Frontal cortex (tissue), 4 donors: ENCODE results near the gene CCDC187. TPM values are rescaled to one million over a fixed set of nuclear protein-coding genes. Genes with fewer than 3 reads are reported as not detected.

Experiments used
- DNase-seq, 2 donors: peaks; one replicate each; pipeline ENCODE4 v3.0.0; 2012; ENCODE audit warnings: low spot score in 2 of 2
- FAIRE-seq: peaks from 2 replicates; lab custom pipeline; 2012; peaks lifted over from hg19 to GRCh38; lab: Jason Lieb, UNC
- total RNA-seq: library from RNA; depleted of rRNA; stranded (reverse); fragments of >200 nt; gene quantifications from one replicate; pipeline ENCODE4 v1.2.3, GENCODE V29; 2014
- donor health status: control.
- donor health status: control.
- donor health status: control.

Gene CCDC187
- total RNA-seq, 1 donor from 2014 or later: 0.41 TPM

DNA sequence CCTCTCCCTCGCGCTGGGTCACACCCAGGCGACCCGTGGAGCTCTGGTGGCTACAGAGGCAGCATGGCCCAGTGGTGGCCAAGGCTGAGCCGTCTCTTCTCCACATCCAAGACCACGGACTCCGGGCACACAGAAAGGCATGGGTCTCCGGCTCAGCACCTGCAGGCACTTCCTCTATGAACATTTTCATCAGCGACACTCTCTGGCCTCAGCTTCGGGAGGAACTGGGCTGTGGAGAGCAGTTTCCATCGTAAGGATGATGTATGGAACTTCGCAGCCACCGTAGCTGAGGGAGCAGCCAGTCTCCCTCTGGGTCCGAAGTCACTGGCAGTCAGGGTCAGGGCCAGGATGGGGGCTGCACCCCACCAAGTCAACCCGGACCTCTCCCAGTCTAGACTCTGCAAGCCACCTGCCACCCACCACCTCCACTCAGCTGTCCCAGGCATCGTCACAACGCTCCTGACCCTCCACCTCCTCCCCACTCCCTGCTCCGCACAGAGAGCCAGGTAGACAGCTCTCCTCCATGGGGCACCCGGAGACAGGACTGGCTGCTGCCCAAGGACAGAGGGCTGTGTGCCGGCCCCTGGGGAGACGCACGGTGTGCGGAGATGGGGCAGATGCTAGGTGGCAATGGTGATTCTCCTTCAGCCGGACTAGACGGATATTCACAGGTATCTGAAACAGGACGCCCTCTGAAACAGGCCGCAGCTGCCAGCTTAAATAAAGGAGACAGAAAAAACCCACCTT lies 68.0 kb downstream of the CCDC187 start:
- no peak for FAIRE-seq
- DNase-seq: no peak

DNA sequence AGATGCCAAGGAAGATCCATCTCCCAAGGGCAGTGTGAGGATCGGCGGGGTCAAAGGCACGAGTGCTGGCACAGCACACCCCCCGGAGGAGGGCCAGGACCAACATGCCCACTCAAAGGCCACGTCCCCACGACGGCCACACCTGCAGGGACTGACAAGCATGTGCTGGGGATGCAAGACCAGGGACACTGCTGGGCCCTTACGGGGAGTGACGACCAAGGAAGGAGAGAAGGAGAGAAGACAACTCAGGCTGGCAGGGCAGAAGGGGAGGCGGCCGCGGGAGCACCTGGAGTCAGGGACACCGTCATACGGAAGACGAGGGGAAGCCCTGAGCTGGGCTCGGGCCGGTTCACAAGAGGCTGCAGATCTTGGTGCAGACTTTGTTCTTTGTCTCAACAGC lies 68.7 kb downstream of the CCDC187 start:
- no peak for FAIRE-seq
- DNase-seq: no peak

DNA sequence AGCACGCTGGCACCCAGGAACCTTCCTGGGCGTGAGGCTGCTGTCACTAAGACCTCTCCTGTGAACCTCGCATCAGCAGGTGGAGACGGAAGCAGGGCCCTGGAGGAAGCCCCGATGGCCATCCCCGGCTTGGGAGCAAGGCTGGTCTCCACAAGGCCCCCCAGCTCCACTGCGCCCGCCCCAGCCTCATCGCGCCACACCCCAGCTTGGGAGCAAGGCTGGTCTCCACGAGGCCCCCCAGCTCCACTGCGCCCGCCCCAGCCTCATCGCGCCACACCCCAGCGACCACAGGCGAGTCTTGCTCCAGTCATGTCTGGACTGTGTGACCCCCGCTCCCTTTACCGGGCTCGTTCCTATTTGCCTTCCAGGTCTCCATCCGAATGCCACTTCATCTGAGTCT lies 69.3 kb downstream of the CCDC187 start:
- no peak for DNase-seq
- FAIRE-seq: no peak

DNA sequence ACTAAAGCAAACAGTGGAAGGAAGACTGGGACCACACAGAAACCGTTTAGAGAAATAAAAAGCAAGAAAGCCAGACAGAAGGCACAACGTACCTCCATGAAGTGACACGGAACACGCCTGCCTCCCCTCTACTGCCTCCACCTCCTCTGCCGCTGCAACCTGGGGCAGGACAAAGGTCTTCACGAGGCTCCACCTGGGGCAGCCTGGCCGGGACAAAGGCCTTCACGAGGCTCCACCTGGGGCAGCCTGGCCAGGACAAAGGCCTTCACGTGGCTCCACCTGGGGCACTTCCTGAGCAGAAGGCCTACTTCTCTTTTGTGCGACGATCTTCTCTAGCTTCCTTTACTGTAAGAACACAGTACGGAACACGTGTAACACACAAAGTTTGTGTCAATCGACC lies 70.0 kb downstream of the CCDC187 start:
- FAIRE-seq: no peak
- DNase-seq: no peak

DNA sequence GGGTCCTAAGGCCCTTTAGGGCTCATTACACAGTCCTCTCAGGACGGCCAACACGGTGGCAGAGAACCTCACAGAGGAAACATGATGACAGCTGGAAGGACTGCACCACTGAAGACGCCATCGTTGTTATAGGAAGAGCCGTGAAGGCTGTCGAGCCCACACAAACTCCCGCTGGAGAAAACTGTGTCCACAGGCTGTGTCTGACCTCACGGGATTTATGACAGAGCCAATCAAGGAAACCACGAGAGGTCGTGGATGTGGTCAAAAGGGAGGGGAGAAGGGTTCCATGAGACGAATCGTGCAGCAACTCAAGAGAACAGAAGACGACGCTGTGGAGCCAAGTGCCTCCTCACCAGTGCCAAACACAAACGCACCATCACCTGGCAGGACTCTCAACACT lies 70.5 kb downstream of the CCDC187 start:
- FAIRE-seq: no peak
- no peak for DNase-seq

DNA sequence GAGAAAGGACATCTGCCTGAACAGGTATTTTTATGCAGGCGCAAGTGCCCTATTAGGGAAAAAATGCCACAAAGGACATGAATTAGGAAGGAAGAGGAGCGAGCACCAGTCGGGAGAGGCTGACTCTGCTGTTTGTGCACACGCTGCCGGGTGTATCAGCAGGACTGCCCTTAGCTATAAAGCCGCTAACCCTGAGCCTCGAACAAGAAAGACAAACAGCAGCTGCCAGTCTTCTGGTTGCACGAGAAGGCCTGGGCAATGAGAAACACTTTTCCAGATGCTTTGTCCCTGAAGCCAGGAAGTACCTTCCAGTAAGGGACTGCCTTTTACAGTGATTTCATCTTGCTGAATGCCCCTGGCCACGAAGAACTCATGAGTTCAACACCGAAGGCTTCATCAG lies 70.9 kb downstream of the CCDC187 start:
- DNase-seq (no peak), FAIRE-seq (no peak)

DNA sequence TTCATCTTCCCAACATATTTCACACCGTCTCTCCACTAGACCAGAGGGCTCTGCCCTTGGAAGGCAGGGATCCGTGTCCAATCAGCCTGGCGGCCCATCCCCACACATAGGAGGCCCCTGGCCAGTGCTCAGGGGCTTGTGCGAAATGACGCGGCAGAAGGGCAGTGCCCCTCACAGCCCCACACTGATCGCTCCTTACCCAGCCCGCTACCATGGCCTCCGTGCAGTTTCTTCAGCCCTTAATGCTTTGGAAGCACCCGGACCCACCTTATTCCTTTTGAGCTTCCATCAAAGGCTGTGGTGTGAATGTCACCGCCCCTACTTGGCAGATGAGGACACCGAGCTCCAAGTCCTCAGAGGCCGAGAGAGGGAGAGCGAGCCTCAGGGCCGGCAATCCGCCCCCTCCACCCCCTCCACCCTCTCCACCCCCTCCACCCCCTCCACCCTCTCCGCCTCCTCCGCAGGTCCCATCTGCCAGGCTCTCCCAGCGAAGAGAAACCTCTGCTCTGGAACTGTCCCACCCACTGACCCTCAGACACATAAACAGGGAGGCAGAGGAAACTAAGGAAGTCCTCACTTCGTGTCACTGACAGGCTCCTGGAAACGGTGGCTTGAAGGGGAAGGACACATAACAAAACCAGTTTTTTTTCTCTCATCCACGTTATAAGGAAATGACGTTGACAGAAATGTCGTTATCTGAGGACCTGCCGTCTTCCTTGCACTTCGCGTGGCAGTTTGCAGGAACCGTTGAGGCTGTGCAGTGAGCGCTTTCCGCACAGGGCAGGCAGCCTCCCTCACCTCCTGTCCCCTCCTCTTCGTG lies 72.2 kb downstream of the CCDC187 start:
- no peak for FAIRE-seq
- DNase-seq: no peak

DNA sequence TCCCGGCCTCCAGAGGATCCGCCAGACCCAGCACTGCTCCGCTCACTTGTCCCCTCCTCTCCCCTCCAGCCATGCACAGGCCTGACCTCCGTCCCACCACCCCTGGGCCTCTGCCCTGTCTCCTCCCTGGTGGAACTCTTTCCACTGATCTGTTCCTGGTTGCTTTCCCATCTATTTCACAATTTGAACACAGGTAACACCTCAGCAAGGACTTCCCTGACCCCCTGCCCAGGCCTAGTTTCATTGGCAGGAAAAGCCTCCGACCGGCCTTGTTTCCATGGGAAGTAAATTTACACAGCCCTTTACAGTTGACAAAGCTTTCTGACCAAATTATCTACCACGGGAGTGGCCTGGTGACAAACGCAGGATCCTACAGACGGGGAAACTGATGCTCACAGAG lies 73.1 kb downstream of the CCDC187 start:
- no peak for FAIRE-seq
- DNase-seq: no peak

DNA sequence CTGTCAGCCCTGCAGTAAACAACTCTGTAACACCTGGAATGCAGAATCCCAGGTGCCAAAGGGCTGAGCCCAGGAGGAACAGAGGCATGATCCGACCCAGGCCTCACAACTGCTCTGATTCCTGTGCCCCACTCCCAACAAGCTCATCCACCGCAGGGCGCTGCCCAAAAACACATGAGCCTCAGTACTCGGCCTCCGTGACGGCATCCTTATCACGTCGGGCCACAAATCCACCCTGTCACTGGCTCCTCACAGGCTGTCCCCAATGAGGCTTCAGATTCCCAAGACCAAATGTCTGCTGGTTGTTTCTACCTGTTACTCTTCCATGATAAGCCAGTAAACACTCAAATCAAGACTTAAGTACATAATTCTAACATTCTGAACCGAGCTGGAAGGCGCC lies 73.5 kb downstream of the CCDC187 start:
- DNase-seq (no peak), FAIRE-seq (no peak)

DNA sequence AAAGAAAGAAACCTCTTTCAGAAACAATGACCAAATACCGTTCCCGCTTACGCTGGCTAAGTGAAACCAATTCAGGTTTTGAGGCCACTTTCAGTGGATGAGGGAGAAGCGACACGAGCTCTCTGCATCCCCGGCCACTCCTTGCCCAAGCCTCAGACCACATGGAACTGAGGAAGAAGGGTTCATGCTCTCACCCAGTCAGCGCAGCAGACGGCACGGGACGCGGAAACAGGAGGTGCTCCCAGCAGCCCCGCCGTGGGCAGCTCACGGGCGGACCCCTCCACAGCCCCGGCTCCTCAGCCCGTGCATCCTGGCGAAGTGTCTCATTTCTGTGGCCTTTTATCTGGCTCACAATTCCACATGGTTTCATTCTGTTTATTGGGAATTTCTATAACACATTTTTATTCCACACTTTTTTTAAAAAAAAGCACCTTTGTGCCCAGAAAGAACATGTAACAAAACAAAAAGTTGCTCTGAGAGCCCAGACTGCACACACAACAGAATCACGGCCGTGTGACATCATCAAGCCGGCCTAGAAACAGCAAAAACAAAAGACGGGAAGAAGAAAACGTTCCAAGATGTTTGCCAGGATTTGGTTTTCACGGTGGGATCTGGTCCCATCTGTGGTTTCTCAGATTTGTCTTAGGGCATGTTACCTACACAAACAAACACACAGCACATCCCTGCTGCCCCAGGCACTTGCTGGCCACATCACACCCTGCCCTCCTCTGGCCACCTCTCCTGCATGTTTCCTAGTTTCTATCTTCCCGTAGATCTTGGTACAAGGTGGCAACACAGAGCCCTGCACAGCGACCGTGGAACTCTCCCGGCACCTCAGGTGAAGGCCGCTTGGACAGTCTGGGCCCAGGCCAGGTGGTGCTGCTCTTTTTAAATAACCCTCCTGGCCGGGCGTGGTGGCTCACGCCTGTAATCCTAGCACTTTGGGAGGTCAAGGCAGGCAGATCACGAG lies 74.5 kb downstream of the CCDC187 start:
- no peak for DNase-seq

DNA sequence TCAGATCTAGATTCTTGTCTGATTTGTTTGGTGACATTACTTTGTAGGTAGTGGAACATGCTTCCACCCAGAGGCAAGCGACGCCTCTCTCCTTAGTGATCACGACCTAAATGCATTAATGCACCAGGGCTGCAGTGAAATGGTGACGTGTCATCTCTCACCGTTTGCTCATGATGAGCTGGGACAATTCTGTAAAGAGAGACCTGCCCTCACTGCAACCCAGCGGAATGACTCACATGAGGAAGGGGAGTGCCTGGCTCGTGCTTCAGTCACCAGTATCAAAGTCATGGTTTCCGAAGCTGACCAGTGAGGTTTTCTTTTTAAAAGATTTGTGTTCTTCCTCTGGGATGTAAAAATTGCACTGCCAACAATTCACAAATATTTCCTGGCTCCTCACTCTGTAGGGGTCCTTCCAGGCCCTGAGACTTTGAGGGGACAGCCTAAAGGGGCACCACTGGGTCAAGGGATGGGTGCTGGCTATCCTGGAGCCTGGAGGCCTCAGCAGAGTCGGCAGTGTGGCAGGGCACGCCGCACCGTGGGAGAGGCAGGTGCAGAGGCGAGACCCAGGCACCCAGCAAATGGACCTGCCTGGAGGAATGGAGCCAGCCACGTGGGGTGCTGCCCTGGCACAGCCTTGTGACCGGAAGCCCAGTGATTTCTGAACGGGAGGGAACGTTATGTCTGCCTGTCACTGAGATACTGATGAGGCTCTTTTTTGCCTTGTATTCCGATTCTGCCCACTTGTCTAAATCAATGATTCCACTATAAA lies 75.6 kb downstream of the CCDC187 start:
- FAIRE-seq (no peak), DNase-seq (no peak)

More for the DNA sequence above, 74.5 kb downstream of the CCDC187 start:
- FAIRE-seq: no peak

DNA sequence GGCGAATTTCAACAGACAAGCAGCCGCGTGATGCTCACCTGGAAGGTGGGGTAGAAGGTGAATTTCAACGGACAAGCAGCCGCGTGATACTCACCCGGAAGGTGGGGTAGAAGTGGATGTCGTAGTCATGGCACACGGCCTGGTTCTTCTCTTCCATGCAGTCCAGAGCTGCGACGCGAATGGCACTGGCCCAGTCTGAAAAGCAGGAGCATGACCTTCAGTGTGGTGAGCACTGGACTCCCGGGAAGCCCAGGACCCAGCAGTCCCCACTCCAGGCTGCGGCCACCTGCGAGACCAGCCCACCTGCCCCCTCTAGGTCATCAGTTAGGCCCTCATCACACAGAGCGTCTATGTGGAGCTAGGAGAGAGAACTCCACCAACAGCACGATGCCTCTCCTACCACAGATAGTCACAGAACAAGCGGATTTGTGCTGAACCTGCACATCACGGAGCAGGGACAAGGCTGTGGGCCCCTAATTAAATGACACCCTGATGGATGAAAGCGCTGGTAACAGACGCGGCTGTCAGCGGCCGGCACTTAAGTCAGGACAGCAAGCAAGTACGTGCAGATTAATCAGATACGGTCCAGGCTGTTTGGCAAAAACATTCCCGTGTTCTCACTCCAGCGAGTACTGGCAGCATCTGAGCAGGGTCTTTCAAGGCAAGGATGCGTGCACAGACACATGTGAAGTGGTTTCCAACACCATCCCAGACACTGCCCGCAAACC lies 77.0 kb downstream of the CCDC187 start:
- DNase-seq: no peak
- FAIRE-seq: no peak

DNA sequence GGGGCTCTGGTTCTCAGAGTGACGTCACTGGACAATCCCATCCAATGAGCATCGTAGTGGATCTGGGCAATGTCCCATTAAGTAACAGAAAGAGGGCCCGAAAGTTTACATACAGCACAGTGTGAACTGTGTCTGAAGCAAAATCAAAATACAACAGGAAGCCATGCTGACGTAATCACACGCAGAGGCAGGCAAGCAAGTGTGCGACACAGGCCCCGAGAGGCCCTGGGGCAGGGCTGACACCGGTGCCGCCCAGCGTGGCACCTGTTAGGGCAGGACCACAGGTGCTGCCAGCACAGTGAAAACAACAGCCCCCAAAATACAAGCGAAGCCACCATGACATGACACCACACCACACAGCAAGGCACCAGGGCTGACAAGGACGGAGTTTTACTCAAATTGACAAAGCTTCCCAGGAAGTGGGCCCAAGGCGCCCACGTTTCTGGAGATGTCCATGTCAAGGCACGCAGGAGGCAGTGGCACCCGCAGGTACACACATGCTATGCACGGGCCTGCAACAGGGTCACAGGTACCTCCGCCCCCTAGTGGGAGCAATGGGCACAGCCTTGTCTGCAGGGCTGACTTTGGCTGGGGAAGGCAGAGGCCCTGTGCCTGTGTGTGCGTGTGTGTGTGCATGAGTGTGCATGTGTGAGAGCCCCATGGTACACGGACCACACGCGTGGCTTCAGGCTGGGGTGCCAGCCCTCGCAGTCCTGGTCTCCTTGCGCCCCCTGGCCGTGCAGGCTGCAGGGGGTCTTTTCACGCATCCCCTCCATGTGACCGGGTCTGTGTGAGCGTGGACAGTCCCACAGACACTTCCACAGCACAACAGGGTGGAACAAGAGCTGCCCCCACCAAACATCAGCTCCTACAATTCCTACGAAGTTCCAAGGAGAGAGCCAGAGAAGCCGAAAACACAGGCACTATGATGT lies 77.9 kb downstream of the CCDC187 start:
- no peak for FAIRE-seq
- no peak for DNase-seq

DNA sequence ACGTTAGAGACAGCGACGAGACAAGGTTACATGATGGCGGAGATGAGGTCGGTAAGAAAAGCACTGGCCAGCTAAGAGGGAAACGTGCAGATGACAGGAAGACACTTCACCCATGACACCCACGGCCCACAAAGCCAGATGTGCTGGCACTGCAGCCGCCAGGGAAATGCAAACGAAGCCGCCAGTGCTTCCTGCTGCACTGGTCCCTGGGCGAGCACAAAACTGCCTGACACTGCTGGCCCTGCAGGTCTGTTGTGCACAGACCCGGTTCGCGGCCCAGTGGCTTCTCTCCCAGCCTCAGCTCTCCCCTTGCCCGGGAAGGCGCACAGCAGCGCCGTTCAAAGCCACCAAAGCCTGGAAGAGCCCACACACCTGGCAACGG lies 78.5 kb downstream of the CCDC187 start:
- FAIRE-seq (no peak), DNase-seq (no peak)

DNA sequence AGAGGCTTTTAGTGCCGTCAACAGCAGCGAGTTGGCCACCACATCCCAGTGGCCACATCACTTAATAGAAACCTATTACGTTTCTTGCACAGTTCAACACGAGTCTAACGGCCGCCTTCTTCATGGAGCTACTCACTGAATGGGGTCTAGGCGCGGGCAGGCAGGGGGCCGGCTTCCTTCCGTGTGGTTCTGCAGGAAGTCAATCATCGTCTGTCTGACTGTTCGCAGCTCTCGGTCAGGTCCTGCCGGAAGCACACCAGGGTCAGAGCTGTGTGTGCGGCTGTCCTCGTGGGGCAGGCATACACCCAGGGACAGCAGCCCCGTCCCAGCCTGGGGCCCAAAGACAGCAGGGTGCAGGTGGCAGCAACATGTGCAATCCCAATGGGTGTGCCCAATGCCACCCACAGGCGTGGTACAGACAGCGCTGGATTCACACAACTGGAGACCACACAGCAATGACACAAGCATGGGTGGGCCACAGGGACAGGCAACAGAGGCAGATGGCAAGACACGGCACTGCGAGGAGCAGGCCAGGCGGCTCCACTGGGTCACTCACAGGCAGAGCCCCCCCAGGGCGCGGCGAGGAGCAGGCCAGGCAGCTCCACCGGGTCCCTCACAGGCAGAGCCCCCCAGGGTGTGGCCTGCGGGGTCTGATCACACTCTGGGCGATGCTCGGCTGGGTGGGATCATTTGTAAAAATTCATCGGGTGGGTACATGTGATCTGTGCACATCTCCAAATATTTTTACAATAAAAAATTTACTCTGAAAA lies 79.8 kb downstream of the CCDC187 start:
- DNase-seq (no peak), FAIRE-seq (no peak)

DNA sequence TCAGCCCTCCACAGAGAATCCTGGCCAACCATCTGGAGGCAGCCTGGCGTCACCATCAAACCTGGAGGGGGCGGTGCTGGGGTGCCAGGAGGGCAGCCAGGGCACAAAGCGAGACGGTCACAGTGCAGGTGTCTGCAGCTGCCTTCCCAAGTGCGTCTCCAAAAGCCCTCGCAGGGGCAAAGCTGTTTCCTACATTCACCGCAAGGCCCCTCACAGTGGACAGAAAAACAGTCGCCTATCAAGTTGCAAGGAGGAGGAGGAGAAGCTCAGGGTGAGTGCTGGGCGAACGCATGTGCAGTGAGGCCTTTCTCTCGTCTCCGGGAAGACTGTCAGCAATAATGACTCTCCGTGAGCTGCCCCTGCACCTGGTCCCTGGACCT lies 81.0 kb downstream of the CCDC187 start:
- DNase-seq (no peak), FAIRE-seq (no peak)
